Ishikawa (cell line): ENCODE measurements around the gene IGFN1.

ENCODE experiments used
- CEBPB ChIP-seq: IDR thresholded peaks from 2 replicates; pipeline ENCODE4 v1.6.1; 2012
- CREB1 ChIP-seq: IDR thresholded peaks from 2 replicates; pipeline ENCODE4 v1.6.1; 2012; ENCODE audit warnings: low read depth
- EGR1 ChIP-seq: IDR thresholded peaks from 2 replicates; pipeline ENCODE4 v1.6.1; 2012
- EP300 ChIP-seq: IDR thresholded peaks from 2 replicates; pipeline ENCODE4 v1.6.1; 2012; ENCODE audit warnings: borderline replicate concordance
- FOXM1 ChIP-seq: IDR thresholded peaks from 2 replicates; pipeline ENCODE4 v1.6.1; 2012; ENCODE audit warnings: low read depth, borderline replicate concordance
- NFIC ChIP-seq: IDR thresholded peaks from 2 replicates; pipeline ENCODE4 v1.6.1; 2012
- RAD21 ChIP-seq: IDR thresholded peaks from 2 replicates; pipeline ENCODE4 v1.6.1; 2012; ENCODE audit warnings: low read depth
- TAF1 ChIP-seq: IDR thresholded peaks from 2 replicates; pipeline ENCODE4 v1.6.1; 2012; ENCODE audit warnings: low read depth, mild to moderate bottlenecking
- TCF12 ChIP-seq: IDR thresholded peaks from 2 replicates; pipeline ENCODE4 v1.6.1; 2012; ENCODE audit warnings: low read depth
- TEAD4 ChIP-seq: IDR thresholded peaks from 2 replicates; pipeline ENCODE4 v1.6.1; 2012
- YY1 ChIP-seq: IDR thresholded peaks from 2 replicates; pipeline ENCODE4 v1.6.1; 2012; ENCODE audit warnings: low read depth
- ZBTB7A ChIP-seq: IDR thresholded peaks from 2 replicates; pipeline ENCODE4 v1.6.1; 2012; ENCODE audit warnings: low read depth
- TF ChIP-seq, protein P1 (sequence below): IDR thresholded peaks from 2 replicates; pipeline ENCODE4 v1.6.1; 2012; ENCODE audit warnings: low read depth, mild to moderate bottlenecking
- TF ChIP-seq, protein P2 (sequence below): IDR thresholded peaks from 2 replicates; pipeline ENCODE4 v1.6.1; 2012
- TF ChIP-seq, protein P3 (sequence below): IDR thresholded peaks from 2 replicates; pipeline ENCODE4 v1.6.1; 2012

Gene IGFN1

DNA sequence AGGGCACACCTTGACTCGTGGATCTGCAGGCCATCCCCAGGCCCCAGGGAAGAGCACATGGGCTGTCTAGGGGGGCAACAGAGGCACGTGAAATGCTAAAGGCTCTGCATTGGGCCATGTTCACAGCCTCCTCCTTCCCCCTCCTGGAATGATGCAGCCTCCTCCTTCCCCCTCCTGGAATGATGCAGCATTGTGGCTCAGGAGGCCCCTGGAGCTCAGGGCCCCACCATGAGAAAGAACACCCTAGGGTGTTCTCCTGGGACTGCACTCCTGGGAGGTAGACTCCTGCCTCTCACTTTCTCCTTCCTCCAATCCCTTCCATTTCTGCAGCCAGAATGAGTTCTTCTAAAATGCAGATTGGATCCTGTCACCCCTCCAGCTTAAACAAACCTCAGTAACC lies 1.5 kb upstream of the IGFN1 start:
- TF ChIP-seq FOXM1 (no peak), EGR1 (no peak), TCF12 (no peak), NFIC (no peak), CEBPB (no peak), TEAD4 (no peak), RAD21 (no peak), YY1 (no peak), TAF1 (no peak)
- TF ChIP-seq, protein P1, sequence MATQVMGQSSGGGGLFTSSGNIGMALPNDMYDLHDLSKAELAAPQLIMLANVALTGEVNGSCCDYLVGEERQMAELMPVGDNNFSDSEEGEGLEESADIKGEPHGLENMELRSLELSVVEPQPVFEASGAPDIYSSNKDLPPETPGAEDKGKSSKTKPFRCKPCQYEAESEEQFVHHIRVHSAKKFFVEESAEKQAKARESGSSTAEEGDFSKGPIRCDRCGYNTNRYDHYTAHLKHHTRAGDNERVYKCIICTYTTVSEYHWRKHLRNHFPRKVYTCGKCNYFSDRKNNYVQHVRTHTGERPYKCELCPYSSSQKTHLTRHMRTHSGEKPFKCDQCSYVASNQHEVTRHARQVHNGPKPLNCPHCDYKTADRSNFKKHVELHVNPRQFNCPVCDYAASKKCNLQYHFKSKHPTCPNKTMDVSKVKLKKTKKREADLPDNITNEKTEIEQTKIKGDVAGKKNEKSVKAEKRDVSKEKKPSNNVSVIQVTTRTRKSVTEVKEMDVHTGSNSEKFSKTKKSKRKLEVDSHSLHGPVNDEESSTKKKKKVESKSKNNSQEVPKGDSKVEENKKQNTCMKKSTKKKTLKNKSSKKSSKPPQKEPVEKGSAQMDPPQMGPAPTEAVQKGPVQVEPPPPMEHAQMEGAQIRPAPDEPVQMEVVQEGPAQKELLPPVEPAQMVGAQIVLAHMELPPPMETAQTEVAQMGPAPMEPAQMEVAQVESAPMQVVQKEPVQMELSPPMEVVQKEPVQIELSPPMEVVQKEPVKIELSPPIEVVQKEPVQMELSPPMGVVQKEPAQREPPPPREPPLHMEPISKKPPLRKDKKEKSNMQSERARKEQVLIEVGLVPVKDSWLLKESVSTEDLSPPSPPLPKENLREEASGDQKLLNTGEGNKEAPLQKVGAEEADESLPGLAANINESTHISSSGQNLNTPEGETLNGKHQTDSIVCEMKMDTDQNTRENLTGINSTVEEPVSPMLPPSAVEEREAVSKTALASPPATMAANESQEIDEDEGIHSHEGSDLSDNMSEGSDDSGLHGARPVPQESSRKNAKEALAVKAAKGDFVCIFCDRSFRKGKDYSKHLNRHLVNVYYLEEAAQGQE, result no peak

DNA sequence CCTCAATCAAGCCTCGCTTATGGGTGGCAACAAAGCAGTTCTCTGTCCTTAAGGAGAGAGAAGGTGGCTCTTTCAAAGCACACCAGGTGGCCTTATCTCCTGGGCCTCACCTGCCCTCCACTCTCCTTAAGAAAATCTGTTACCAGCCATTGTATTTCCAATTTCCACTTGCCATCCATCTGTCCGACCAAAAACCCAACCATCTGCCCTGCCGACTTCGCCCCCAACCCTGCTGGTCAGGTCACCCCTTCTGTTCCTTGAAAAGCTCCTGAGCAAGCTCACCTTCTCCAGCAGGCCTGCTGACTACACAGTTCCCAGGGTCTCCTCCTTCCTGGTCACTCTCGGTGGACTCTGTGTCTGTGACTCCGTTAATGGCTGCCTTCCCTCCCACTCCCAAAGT lies 619 bp upstream of the IGFN1 start:
- TF ChIP-seq ZBTB7A (no peak), RAD21 (no peak), EGR1 (no peak), YY1 (no peak), CREB1 (no peak)
- TF ChIP-seq, protein P2, sequence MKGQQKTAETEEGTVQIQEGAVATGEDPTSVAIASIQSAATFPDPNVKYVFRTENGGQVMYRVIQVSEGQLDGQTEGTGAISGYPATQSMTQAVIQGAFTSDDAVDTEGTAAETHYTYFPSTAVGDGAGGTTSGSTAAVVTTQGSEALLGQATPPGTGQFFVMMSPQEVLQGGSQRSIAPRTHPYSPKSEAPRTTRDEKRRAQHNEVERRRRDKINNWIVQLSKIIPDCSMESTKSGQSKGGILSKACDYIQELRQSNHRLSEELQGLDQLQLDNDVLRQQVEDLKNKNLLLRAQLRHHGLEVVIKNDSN, result no peak

DNA sequence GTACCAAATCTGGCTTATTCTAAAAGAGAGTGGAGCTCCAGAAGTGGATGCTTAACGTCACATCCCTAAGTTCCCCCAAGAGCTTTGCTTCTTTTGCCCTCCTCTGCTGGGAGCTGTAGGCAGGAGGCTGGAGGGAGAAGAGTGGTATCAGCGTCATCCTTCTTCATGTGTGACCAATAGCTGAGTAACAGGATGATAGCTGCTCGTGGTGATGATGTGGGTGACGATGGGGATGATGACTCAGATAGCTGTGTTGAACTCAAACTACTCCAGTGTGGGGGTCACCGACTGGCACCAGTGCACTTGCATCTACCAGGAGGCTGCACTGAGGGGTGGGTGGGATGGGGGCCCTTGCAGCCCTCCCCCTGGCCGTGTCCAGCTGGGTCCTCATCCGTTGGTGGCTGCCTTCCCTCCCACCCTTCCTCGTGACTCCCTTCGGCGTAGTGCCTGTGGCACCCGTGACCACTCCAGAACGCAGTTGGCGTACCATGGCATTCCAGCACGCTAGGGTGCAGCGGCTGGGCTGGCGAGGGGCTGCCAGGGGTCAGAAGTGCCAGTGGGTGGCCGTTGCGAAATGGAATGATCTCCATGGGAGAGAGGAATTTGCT lies 1.1 kb downstream of the IGFN1 start:
- 0 out of 2 replicates have a peak, but pooled peaks have one; percentile 13 for TF ChIP-seq EGR1
- TF ChIP-seq TCF12, result no peak; the same call in 1 of the 2 replicates
- TF ChIP-seq, protein P1, result no peak
- TF ChIP-seq, protein P2, result peak; percentile 74
- peak; percentile 95 for TF ChIP-seq TEAD4
- no peak for TF ChIP-seq TAF1
- TF ChIP-seq ZBTB7A, result peak; percentile 92
- no peak for TF ChIP-seq RAD21
- TF ChIP-seq NFIC, result no peak
- TF ChIP-seq CREB1, result no peak
- TF ChIP-seq YY1, result no peak
- peak; percentile 88 for TF ChIP-seq EP300
- TF ChIP-seq, protein P3, sequence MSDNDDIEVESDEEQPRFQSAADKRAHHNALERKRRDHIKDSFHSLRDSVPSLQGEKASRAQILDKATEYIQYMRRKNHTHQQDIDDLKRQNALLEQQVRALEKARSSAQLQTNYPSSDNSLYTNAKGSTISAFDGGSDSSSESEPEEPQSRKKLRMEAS, result peak; percentile 54; the same call in 1 of the 2 replicates
- TF ChIP-seq CEBPB, result peak; percentile 96
- no peak for TF ChIP-seq FOXM1

DNA sequence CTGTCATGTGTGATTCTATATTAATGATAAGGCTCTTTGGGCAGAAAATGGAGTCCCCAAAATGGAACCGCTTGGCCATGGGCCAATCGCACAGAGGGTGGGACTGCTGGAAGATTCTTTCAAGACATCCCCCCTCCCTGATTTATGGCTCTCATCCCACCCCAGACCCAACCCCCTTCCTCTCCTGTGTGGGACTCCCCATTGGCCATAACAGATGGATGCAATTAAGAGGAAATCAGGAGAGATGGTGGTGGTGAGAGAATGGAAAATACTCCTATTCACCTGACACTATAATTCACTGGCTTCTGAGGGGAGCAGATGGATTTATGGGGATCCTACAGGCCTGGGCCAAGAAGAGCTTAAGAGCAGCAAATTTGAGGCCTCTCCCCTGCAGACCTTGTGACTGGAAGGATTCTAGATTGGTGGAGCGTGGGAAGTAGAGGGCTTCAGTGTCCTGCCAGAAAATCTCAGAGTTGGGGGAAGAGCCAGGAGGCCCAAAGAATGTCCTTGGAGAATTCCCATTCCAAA lies 1.7 kb downstream of the IGFN1 start:
- TF ChIP-seq CEBPB, result no peak
- TF ChIP-seq FOXM1, result peak; percentile 75
- peak; percentile 95 for TF ChIP-seq TCF12
- TF ChIP-seq CREB1, result no peak
- peak; percentile 47 for TF ChIP-seq EP300
- TF ChIP-seq TEAD4, result 0 out of 2 replicates have a peak, but pooled peaks have one; percentile 25
- TF ChIP-seq, protein P3, result no peak; the same call in 1 of the 2 replicates
- TF ChIP-seq RAD21, result no peak
- TF ChIP-seq NFIC, result peak; percentile 88
- TF ChIP-seq YY1, result no peak
- TF ChIP-seq, protein P2, result peak; percentile 12; the same call in 1 of the 2 replicates
- no peak for TF ChIP-seq EGR1
- no peak for TF ChIP-seq TAF1
- no peak for TF ChIP-seq ZBTB7A
- TF ChIP-seq, protein P1, result no peak
